Measurements from ENCODE around the gene LCNL1. TPM values are rescaled to one million over a fixed set of nuclear protein-coding genes. Genes with fewer than 3 reads are reported as not detected.

Gene LCNL1
- polyA plus RNA-seq, 3 donors, result 0.18 to 0.38 (median 0.36) TPM

- DNase-seq, result no peak
Observed at GRCh38 chr9:136973618-136974617, 8.9 kb upstream of the LCNL1 start.

GRCh38 chr9:136974817-136975535 is 7.8 kb upstream of the LCNL1 start:
- no peak for DNase-seq

GRCh38 chr9:136975644-136976043 is 7.1 kb upstream of the LCNL1 start:
- DNase-seq, result no peak

- no peak for DNase-seq
Observed at GRCh38 chr9:136977223-136977622, 5.6 kb upstream of the LCNL1 start, which contains the start of gene PTGDS. PTGDS (plus strand) TSS chr9:136977504; CDS start chr9:136977579, 75 bp downstream.

GRCh38 chr9:136977649-136978072 is 5.1 kb upstream of the LCNL1 start:
- no peak for DNase-seq

GRCh38 chr9:136978073-136978864 is 4.5 kb upstream of the LCNL1 start:
- DNase-seq, result peak; percentile 51

GRCh38 chr9:136978865-136979544 is 3.8 kb upstream of the LCNL1 start:
- DNase-seq, result no peak

GRCh38 chr9:136979769-136980587 is 2.8 kb upstream of the LCNL1 start:
- DNase-seq, result no peak

- DNase-seq, result no peak
Observed at GRCh38 chr9:136980669-136981478, 1.9 kb upstream of the LCNL1 start.

- DNase-seq, result no peak
Observed at GRCh38 chr9:136981588-136982231, 1.1 kb upstream of the LCNL1 start.

GRCh38 chr9:136983167-136983566 is 374 bp downstream of the LCNL1 start:
- no peak for DNase-seq

GRCh38 chr9:136983656-136984314 is 992 bp downstream of the LCNL1 start:
- DNase-seq, result no peak

- DNase-seq, result no peak
Observed at GRCh38 chr9:136984464-136985026, 1.8 kb downstream of the LCNL1 start.

- no peak for DNase-seq
Observed at GRCh38 chr9:136985027-136985602, 2.3 kb downstream of the LCNL1 start.

GRCh38 chr9:136985853-136986252 is 3.1 kb downstream of the LCNL1 start:
- no peak for DNase-seq

GRCh38 chr9:136988872-136989271 is 6.1 kb downstream of the LCNL1 start:
- no peak for DNase-seq

- DNase-seq, result no peak
Observed at GRCh38 chr9:136990242-136990911, 7.6 kb downstream of the LCNL1 start.

All from renal pelvis (tissue), 4 donors.